H9 (cell line): Measurements from ENCODE around the gene SOX4. TPM values are rescaled to one million over a fixed set of nuclear protein-coding genes. Genes with fewer than 3 reads are reported as not detected.

Source experiments
- DNase-seq: peaks from one replicate; pipeline ENCODE4 v3.0.0-alpha.2; 2017
- H2AFZ ChIP-seq: one replicate; pipeline ENCODE4 v1.6.1; 2013; ENCODE audit warnings: mild to moderate bottlenecking, low read length, control low read depth, moderate library complexity
- H2AK5ac ChIP-seq: 2 replicates; pipeline ENCODE4 v1.6.1; 2013; ENCODE audit warnings: low read length, control low read depth, mixed read lengths; ENCODE audit not compliant: insufficient read length
- H2BK120ac ChIP-seq: one replicate; pipeline ENCODE4 v1.6.1; 2013; ENCODE audit warnings: low read depth, mild to moderate bottlenecking, low read length, control low read depth, inconsistent platforms; ENCODE audit not compliant: poor library complexity, severe bottlenecking
- H2BK12ac ChIP-seq: 2 replicates; pipeline ENCODE4 v1.6.1; 2013; ENCODE audit warnings: low read length, control low read depth, mixed read lengths, low read depth; ENCODE audit not compliant: insufficient read length
- H2BK15ac ChIP-seq: 2 replicates; pipeline ENCODE4 v1.6.1; 2013; ENCODE audit warnings: low read depth, low read length, control low read depth
- H2BK20ac ChIP-seq: one replicate; pipeline ENCODE4 v1.6.1; 2013; ENCODE audit warnings: low read depth, mild to moderate bottlenecking, low read length, control low read depth, inconsistent platforms; ENCODE audit not compliant: poor library complexity, severe bottlenecking
- H2BK5ac ChIP-seq: 2 replicates; pipeline ENCODE4 v1.6.1; 2013; ENCODE audit warnings: low read length, control low read depth, mixed read lengths; ENCODE audit not compliant: insufficient read length
- H3K14ac ChIP-seq: 2 replicates; pipeline ENCODE4 v1.6.1; 2013; ENCODE audit warnings: low read length, control low read depth; ENCODE audit not compliant: insufficient read depth
- H3K18ac ChIP-seq: 2 replicates; pipeline ENCODE4 v1.6.1; 2013; ENCODE audit warnings: low read depth, mild to moderate bottlenecking, mixed read lengths, low read length, control low read depth; ENCODE audit not compliant: insufficient read length
- H3K23ac ChIP-seq: 2 replicates; pipeline ENCODE4 v1.6.1; 2013; ENCODE audit warnings: low read length, control low read depth, mixed read lengths, low read depth; ENCODE audit not compliant: insufficient read length
- H3K23me2 ChIP-seq: 2 replicates; pipeline ENCODE4 v1.6.1; 2013; ENCODE audit warnings: low read depth, mild to moderate bottlenecking, mixed read lengths, low read length, control low read depth; ENCODE audit not compliant: insufficient read length, poor library complexity, severe bottlenecking
- H3K27ac ChIP-seq: 2 replicates; pipeline ENCODE4 v1.5.1; 2013; ENCODE audit warnings: low read length, control low read depth, mixed read lengths, low read depth; ENCODE audit not compliant: insufficient read length
- H3K27me3 ChIP-seq: 2 replicates; pipeline ENCODE4 v1.6.1; 2013; ENCODE audit warnings: low read length, control low read depth, inconsistent platforms; ENCODE audit not compliant: insufficient read depth
- H3K4ac ChIP-seq: 2 replicates; pipeline ENCODE4 v1.6.1; 2013; ENCODE audit warnings: low read depth, mild to moderate bottlenecking, control low read depth, inconsistent platforms, low read length, moderate library complexity
- H3K4me1 ChIP-seq: 2 replicates; pipeline ENCODE4 v1.6.1; 2013; ENCODE audit warnings: low read length, control low read depth, inconsistent platforms; ENCODE audit not compliant: insufficient read depth
- H3K4me2 ChIP-seq: 2 replicates; pipeline ENCODE4 v1.6.1; 2013; ENCODE audit warnings: low read length, control low read depth, mixed read lengths; ENCODE audit not compliant: insufficient read length, insufficient read depth
- H3K56ac ChIP-seq: 2 replicates; pipeline ENCODE4 v1.6.1; 2013; ENCODE audit warnings: low read depth, mild to moderate bottlenecking, mixed read lengths, low read length, control low read depth; ENCODE audit not compliant: insufficient read length
- H3K79me1 ChIP-seq: 2 replicates; pipeline ENCODE4 v1.6.1; 2013; ENCODE audit warnings: low read depth, mild to moderate bottlenecking, moderate library complexity, low read length, control low read depth, inconsistent platforms; ENCODE audit not compliant: insufficient read depth, poor library complexity, severe bottlenecking
- H3K79me2 ChIP-seq: 2 replicates; pipeline ENCODE4 v1.6.1; 2013; ENCODE audit warnings: low read length, control low read depth, inconsistent platforms; ENCODE audit not compliant: insufficient read depth
- H3K9ac ChIP-seq: 2 replicates; pipeline ENCODE4 v1.6.1; 2013; ENCODE audit warnings: low read length, control low read depth, mixed read lengths; ENCODE audit not compliant: insufficient read length; ENCODE audit errors: extremely low read depth
- H3K9me3 ChIP-seq: one replicate; pipeline ENCODE4 v1.6.1; 2013; ENCODE audit warnings: low read depth, low read length, inconsistent platforms; ENCODE audit not compliant: control insufficient read depth
- H3T11ph ChIP-seq: one replicate; pipeline ENCODE4 v1.6.1; 2013; ENCODE audit warnings: mild to moderate bottlenecking, low read length, control low read depth, inconsistent platforms
- H4K20me1 ChIP-seq: one replicate; pipeline ENCODE4 v1.6.1; 2013; ENCODE audit not compliant: control insufficient read depth, insufficient read length, insufficient read depth
- H4K5ac ChIP-seq: 2 replicates; pipeline ENCODE4 v1.6.1; 2013; ENCODE audit warnings: low read depth, mild to moderate bottlenecking, mixed read lengths, low read length, control low read depth; ENCODE audit not compliant: insufficient read length
- H4K8ac ChIP-seq: replicated peaks from 2 replicates; pipeline ENCODE4 v1.6.1; 2013; ENCODE audit warnings: low read length, control low read depth, mixed read lengths, low read depth; ENCODE audit not compliant: insufficient read length
- H4K91ac ChIP-seq: 2 replicates; pipeline ENCODE4 v1.6.1; 2013; ENCODE audit warnings: low read depth, mild to moderate bottlenecking, moderate library complexity, mixed read lengths, low read length, control low read depth; ENCODE audit not compliant: insufficient read length
- H3K27ac Mint-ChIP-seq, 3 experiments: 2 replicates in 2 of 3; 3 replicates in 1 of 3; pipeline ENCODE4 v1.8.0; 2020 to 2021; ENCODE audit warnings: mixed read lengths in 3 of 3, mild to moderate bottlenecking in 1 of 3, moderate library complexity in 1 of 3
- H3K27me3 Mint-ChIP-seq: 2 replicates; pipeline ENCODE4 v1.8.0; 2021; ENCODE audit warnings: low read depth, mild to moderate bottlenecking, moderate library complexity, mixed read lengths
- H3K36me3 Mint-ChIP-seq, 3 experiments: 2 replicates in 2 of 3; 3 replicates in 1 of 3; pipeline ENCODE4 v1.8.0; 2020 to 2021; ENCODE audit warnings: low read depth in 3 of 3, mixed read lengths in 3 of 3; ENCODE audit not compliant: insufficient read depth in 1 of 3
- H3K4me1 Mint-ChIP-seq, 2 experiments: 2 replicates each; pipeline ENCODE4 v1.8.0; 2020; ENCODE audit warnings: mixed read lengths in 2 of 2
- H3K4me3 Mint-ChIP-seq, 2 experiments: 2 replicates in 1 of 2; 3 replicates in 1 of 2; pipeline ENCODE4 v1.8.0; 2020 to 2021; ENCODE audit warnings: mild to moderate bottlenecking in 2 of 2, mixed read lengths in 2 of 2, moderate library complexity in 1 of 2
- H3K9me3 Mint-ChIP-seq, 2 experiments: 2 replicates in 1 of 2; 3 replicates in 1 of 2; pipeline ENCODE4 v1.8.0; 2020; ENCODE audit warnings: mild to moderate bottlenecking in 2 of 2, mixed read lengths in 2 of 2, moderate library complexity in 1 of 2
- CTCF ChIP-seq: fragments of 200-600 bp; sonication (generic); conservative IDR thresholded peaks from 3 replicates; pipeline ENCODE4 v1.8.0; 2021; ENCODE audit warnings: antibody characterized with exemption, mild to moderate bottlenecking
- WGBS: extraction: QIAGEN DNeasy Blood & Tissue Kit; methylation state at CpG from one replicate; pipeline ENCODE4 v1.1.7; 2013; ENCODE audit warnings: missing lambda C conversion rate, low lambda C conversion rate, mixed read lengths; ENCODE audit not compliant: insufficient read length; ENCODE audit errors: extremely low coverage; 5-methylcytosine and 5-hydroxymethylcytosine counted together
- total RNA-seq: library from RNA; stranded (reverse); gene quantifications from 2 replicates; pipeline ENCODE4 v1.2.1, GENCODE V29; 2021

The SOX4 gene
- total RNA-seq, 1 experiment from 2014 or later: 108 TPM

- H3K36me3 Mint-ChIP-seq: no peaks in the 10 kb centered on the region
Observed at GRCh38 chr6:21625642-21626041, 32.1 kb downstream of the SOX4 start.

More at GRCh38 chr6:21625642-21626041, 32.1 kb downstream of the SOX4 start:
- Mint-ChIP-seq H3K4me1 (no peaks in the 10 kb centered on the region), H3K4me3 (no peak overlapping the region), H3K27ac (no peak overlapping the region), H3K27me3 (no peaks in the 10 kb centered on the region; the same call in 1 of the 2 replicates), H3K9me3 (no peaks in the 10 kb centered on the region)
- Histone ChIP-seq H2BK20ac (no peak overlapping the region), H3K4ac (no peak overlapping the region), H3K9ac (no peak overlapping the region), H3K27ac (no peak overlapping the region), H3K14ac (no peak overlapping the region), H4K91ac (no peak overlapping the region), H3K27me3 (no peaks in the 10 kb centered on the region), H2AK5ac (no peak overlapping the region), H4K20me1 (no peaks in the 10 kb centered on the region), H3K18ac (no peak overlapping the region), H2BK15ac (no peak overlapping the region), H3K23me2 (peaks cover 2% of the 10 kb centered on the region), H4K8ac (no peak overlapping the region), H3K56ac (no peak overlapping the region), H4K5ac (no peak overlapping the region), H3T11ph (no peak overlapping the region), H3K4me2 (no peak overlapping the region), H2BK12ac (no peak overlapping the region), H3K23ac (no peak overlapping the region), H3K4me1 (no peaks in the 10 kb centered on the region), H3K79me2 (no peaks in the 10 kb centered on the region; the same call in 1 of the 2 replicates), H2AFZ (no peak overlapping the region), H2BK120ac (no peak overlapping the region), H2BK5ac (no peak overlapping the region), H3K9me3 (no peaks in the 10 kb centered on the region), H3K79me1 (no peaks in the 10 kb centered on the region)
- WGBS: no CpG with 5 or more reads among the region's 7 CpGs
- TF ChIP-seq CTCF: no peak
- DNase-seq: no peak
